ENCODE results near the gene KLHL6. TPM values are rescaled to one million over a fixed set of nuclear protein-coding genes. Genes with fewer than 3 reads are reported as not detected.

Gene KLHL6
- total RNA-seq, 2 experiments from 2014 or later = 23.9 to 24.2 TPM

DNA sequence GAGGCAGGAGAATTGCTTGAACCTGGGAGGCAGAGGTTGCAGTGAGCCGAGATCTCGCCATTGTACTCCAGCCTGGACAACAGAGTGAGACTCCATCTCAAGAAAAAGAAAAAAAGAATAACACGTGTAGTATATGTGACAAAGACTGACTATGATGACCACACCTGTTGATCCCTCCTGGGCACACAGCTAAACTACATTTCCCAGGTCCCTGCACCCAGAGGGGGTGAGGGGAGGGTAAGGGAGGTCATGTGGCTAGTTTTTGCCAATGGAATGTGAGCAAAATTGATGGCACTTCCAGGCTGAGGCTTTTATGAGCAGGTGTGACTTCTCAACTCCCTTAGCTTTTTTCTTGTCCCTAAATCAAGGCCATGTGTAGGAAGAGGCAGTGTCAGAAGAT, 58.2 kb downstream of the KLHL6 start:
- no peaks in the 10 kb centered on the region for H3K27me3 ChIP-seq (ENCODE audit: control insufficient read depth in 1 of 2, insufficient read depth in 2 of 2, low read length in 2 of 2)
- TF ChIP-seq, protein P1, sequence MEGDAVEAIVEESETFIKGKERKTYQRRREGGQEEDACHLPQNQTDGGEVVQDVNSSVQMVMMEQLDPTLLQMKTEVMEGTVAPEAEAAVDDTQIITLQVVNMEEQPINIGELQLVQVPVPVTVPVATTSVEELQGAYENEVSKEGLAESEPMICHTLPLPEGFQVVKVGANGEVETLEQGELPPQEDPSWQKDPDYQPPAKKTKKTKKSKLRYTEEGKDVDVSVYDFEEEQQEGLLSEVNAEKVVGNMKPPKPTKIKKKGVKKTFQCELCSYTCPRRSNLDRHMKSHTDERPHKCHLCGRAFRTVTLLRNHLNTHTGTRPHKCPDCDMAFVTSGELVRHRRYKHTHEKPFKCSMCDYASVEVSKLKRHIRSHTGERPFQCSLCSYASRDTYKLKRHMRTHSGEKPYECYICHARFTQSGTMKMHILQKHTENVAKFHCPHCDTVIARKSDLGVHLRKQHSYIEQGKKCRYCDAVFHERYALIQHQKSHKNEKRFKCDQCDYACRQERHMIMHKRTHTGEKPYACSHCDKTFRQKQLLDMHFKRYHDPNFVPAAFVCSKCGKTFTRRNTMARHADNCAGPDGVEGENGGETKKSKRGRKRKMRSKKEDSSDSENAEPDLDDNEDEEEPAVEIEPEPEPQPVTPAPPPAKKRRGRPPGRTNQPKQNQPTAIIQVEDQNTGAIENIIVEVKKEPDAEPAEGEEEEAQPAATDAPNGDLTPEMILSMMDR (IDR thresholded peaks at IDR 0.05) = no peak
- H3K4me3 Mint-ChIP-seq = no peak overlapping the region
- no peak overlapping the region for H3K4me3 ChIP-seq (ENCODE audit: low read length)
- intact Hi-C loops (cut with DNase I, micrococcal nuclease) = no loop called here
- ATAC-seq (ENCODE audit: poor library complexity) (no peak), DNase-seq (no peak)
- H3K4me1 ChIP-seq (ENCODE audit: insufficient read depth, low read length) = no peaks in the 10 kb centered on the region
- peaks cover 12% of the 10 kb centered on the region for H3K4me1 Mint-ChIP-seq (ENCODE audit: low read depth)
- CTCF ChIA-PET = no interaction called here
- POLR2A ChIA-PET = no interaction called here
- peaks cover 75% of the 10 kb centered on the region for H3K36me3 ChIP-seq (ENCODE audit: insufficient read depth, low read length)
- no peak overlapping the region for H3K27ac Mint-ChIP-seq
- H3K27me3 Mint-ChIP-seq = no peaks in the 10 kb centered on the region
- no peaks in the 10 kb centered on the region for H3K9me3 ChIP-seq (ENCODE audit: control insufficient read depth in 1 of 2, insufficient read depth in 1 of 2, low read length in 2 of 2)
- H3K27ac ChIP-seq (ENCODE audit: low read depth in 1 of 2, low read length in 2 of 2) = no peak overlapping the region
- peaks cover 79% of the 10 kb centered on the region for H3K36me3 Mint-ChIP-seq (ENCODE audit: low read depth)
- H3K9me3 Mint-ChIP-seq = no peaks in the 10 kb centered on the region

DNA sequence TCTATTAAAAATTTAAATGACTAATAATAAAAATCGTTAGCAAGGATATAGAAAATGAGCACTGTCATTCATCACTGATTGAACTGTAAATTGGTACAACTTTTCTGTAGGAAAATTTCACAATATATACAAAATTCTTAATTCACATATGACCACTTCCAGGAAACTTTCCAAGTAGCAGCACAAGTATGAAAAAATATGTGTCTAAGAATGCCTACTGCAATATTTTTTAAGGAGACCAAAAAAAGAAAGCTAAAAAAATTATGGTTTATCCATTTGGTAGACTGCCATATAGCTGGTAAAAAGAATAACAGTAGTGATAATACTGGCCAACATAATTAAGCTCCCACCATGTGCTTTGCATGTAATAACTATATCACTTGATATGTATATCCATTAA, 59.2 kb downstream of the KLHL6 start:
- ChIA-PET POLR2A (no interaction called here), CTCF (no interaction called here)
- H3K27ac ChIP-seq (ENCODE audit: low read depth in 1 of 2, low read length in 2 of 2) = no peak overlapping the region
- peak overlapping the region; percentile 10 for H3K27ac Mint-ChIP-seq
- H3K27me3 Mint-ChIP-seq = no peaks in the 10 kb centered on the region
- H3K4me3 Mint-ChIP-seq = no peak overlapping the region
- intact Hi-C loops (cut with DNase I, micrococcal nuclease) = no loop called here
- no peaks in the 10 kb centered on the region for H3K4me1 ChIP-seq (ENCODE audit: insufficient read depth, low read length)
- TF ChIP-seq, protein P1 (IDR thresholded peaks at IDR 0.05) = no peak
- H3K4me1 Mint-ChIP-seq (ENCODE audit: low read depth) = peaks cover 8% of the 10 kb centered on the region
- ATAC-seq (ENCODE audit: poor library complexity) (no peak), DNase-seq (no peak)
- H3K9me3 Mint-ChIP-seq = no peaks in the 10 kb centered on the region
- H3K36me3 ChIP-seq (ENCODE audit: insufficient read depth, low read length) = peaks cover 78% of the 10 kb centered on the region
- no peak overlapping the region for H3K4me3 ChIP-seq (ENCODE audit: low read length)
- peaks cover 0 to 3% of the 10 kb centered on the region in 2 experiments for H3K9me3 ChIP-seq (ENCODE audit: control insufficient read depth in 1 of 2, insufficient read depth in 1 of 2, low read length in 2 of 2)
- peaks cover 81% of the 10 kb centered on the region for H3K36me3 Mint-ChIP-seq (ENCODE audit: low read depth)
- H3K27me3 ChIP-seq (ENCODE audit: control insufficient read depth in 1 of 2, insufficient read depth in 2 of 2, low read length in 2 of 2) = no peaks in the 10 kb centered on the region

DNA sequence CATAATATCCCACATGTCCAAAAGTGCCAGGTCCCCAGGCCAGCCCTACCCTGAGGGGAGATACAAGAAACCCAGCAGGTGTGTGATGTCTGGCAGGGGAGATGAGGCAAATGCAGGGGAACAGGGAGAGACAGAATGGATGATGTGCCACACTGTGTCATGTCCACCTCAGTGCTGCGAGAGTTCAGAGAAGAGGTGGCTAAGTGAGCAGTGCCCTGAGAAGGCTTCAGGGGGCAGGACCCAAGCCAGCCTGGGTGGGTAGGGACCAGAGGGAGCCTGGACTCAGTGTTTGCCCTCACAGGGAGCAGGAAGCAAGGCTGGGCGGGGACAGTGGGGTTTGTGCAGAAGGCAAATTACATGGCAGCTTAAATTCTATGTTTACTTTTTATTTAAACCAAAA, 61.2 kb downstream of the KLHL6 start:
- Mint-ChIP-seq H3K4me1 (ENCODE audit: low read depth) (peaks cover 18% of the 10 kb centered on the region), H3K9me3 (no peaks in the 10 kb centered on the region), H3K27me3 (no peaks in the 10 kb centered on the region), H3K27ac (peak overlapping the region; percentile 25), H3K4me3 (no peak overlapping the region), H3K36me3 (ENCODE audit: low read depth) (peaks cover 84% of the 10 kb centered on the region)
- no peak for ATAC-seq (ENCODE audit: poor library complexity)
- no peaks in the 10 kb centered on the region for H3K27me3 ChIP-seq (ENCODE audit: control insufficient read depth in 1 of 2, insufficient read depth in 2 of 2, low read length in 2 of 2)
- no peak overlapping the region for H3K27ac ChIP-seq (ENCODE audit: low read depth in 1 of 2, low read length in 2 of 2)
- no peak overlapping the region for H3K4me3 ChIP-seq (ENCODE audit: low read length)
- intact Hi-C loops (cut with DNase I, micrococcal nuclease) = no loop called here
- H3K36me3 ChIP-seq (ENCODE audit: insufficient read depth, low read length) = peaks cover 73% of the 10 kb centered on the region
- peaks cover 0 to 3% of the 10 kb centered on the region in 2 experiments for H3K9me3 ChIP-seq (ENCODE audit: control insufficient read depth in 1 of 2, insufficient read depth in 1 of 2, low read length in 2 of 2)
- TF ChIP-seq, protein P1 (IDR thresholded peaks at IDR 0.05) = no peak
- H3K4me1 ChIP-seq (ENCODE audit: insufficient read depth, low read length) = no peaks in the 10 kb centered on the region
- ChIA-PET CTCF (no interaction called here), POLR2A (no interaction called here)
- DNase-seq = no peak

All from CD4-positive, alpha-beta T cell (primary cell).